Sigmoid colon (tissue), 7 donors: Measurements from ENCODE around the gene EFEMP2. TPM values are rescaled to one million over a fixed set of nuclear protein-coding genes. Genes with fewer than 3 reads are reported as not detected.
A peak's percentile ranks its signal among the peaks of the same experiment; 100 is the strongest.

Experiments used
- DNase-seq: peaks from one replicate; pipeline ENCODE4 v3.0.0-alpha.2; 2019
- H3K27ac ChIP-seq, 4 donors: fragments of 200-600 bp; sonication (generic); one replicate each; pipeline ENCODE4 v1.5.1; 2016 to 2019; ENCODE audit warnings: mild to moderate bottlenecking in 1 of 4
- H3K27me3 ChIP-seq, 3 donors: fragments of 200-600 bp; sonication (generic); one replicate each; pipeline ENCODE4 v1.5.1; 2019; ENCODE audit warnings: mild to moderate bottlenecking in 1 of 3
- H3K36me3 ChIP-seq, 4 donors: fragments of 200-600 bp; sonication (generic); one replicate each; pipeline ENCODE4 v1.5.1; 2016 to 2019
- H3K4me1 ChIP-seq, 4 donors: fragments of 200-600 bp; sonication (generic); one replicate each; pipeline ENCODE4 v1.5.1; 2017 to 2019
- H3K4me3 ChIP-seq, 4 donors: fragments of 200-600 bp; sonication (generic); one replicate each; pipeline ENCODE4 v1.5.1; 2017 to 2019; ENCODE audit warnings: mild to moderate bottlenecking in 2 of 4, moderate library complexity in 1 of 4
- H3K9me3 ChIP-seq, 4 donors: fragments of 200-600 bp in 3 of 4; sonication (generic) in 3 of 4; one replicate each; pipeline versions ENCODE4 v1.5.1 to v1.6.1; 2013 to 2019
- CTCF ChIP-seq, 4 experiments: fragments of 450-650 bp in 3 of 4; fragments of 200-600 bp in 1 of 4; IDR thresholded peaks; one replicate each; pipeline ENCODE4 v1.5.1; 2016 to 2019; ENCODE audit warnings: antibody characterized with exemption in 4 of 4, mild to moderate bottlenecking in 3 of 4, moderate library complexity in 2 of 4
- EP300 ChIP-seq, 4 donors: sonication (generic); formaldehyde crosslinking; IDR thresholded peaks; one replicate each; pipeline ENCODE4 v1.6.1; 2017; ENCODE audit warnings: antibody characterized with exemption in 4 of 4
- POLR2A ChIP-seq, 2 donors: fragments of 450-650 bp; IDR thresholded peaks; one replicate each; pipeline ENCODE4 v1.6.1; 2016; ENCODE audit warnings: antibody characterized with exemption in 2 of 2, mild to moderate bottlenecking in 2 of 2, moderate library complexity in 2 of 2
- POLR2AphosphoS5 ChIP-seq, 4 donors: sonication (generic); formaldehyde crosslinking; IDR thresholded peaks; one replicate each; pipeline ENCODE4 v1.6.1; 2017; ENCODE audit warnings: antibody characterized with exemption in 4 of 4
- WGBS, 2 donors: extraction: QIAGEN DNeasy Blood & Tissue Kit; methylation state at CpG; one replicate each; pipeline ENCODE4 v1.1.7; 2013; 5-methylcytosine and 5-hydroxymethylcytosine counted together
- intact Hi-C: fragments of 100-400 bp; cut with DNase I; formaldehyde crosslinking; loops from one replicate; pipeline ENCODE4 v1.15.1; 2023
- polyA plus RNA-seq, 3 donors: library from polyadenylated mRNA; stranded (reverse); fragments of 200-250 nt; gene quantifications; one replicate each; pipeline ENCODE4 v1.2.3, GENCODE V29; 2013
- total RNA-seq, 4 donors: library from RNA; depleted of rRNA; stranded (reverse); fragments of >200 nt; gene quantifications; one replicate each; pipeline ENCODE4 v1.1.0, GENCODE V29; 2016
- donor health status: healthy with polysubstance abuse.
- donor health status: Bipolar disorder and iron deficiency.
- donor health status: healthy.

The EFEMP2 gene
- total RNA-seq = 100 to 1,000 TPM in 2 of 4 donors, 10 to 100 TPM in 2; 71.7 to 120 (median 97.3) TPM
- 10 to 100 TPM in 2 of 3 donors, 1 to 10 TPM in 1; 8.6 to 24.0 (median 19.4) TPM for polyA plus RNA-seq

GRCh38 chr11:65872586-65873317, at the start of gene EFEMP2:
Gene EFEMP2, minus strand, starts transcription at chr11:65872800. Its CDS starts 446 bp downstream, at chr11:65872354.
- Histone ChIP-seq H3K9me3 (no peaks in the 10 kb centered on the region), H3K4me1 (peaks cover 0 to 47% (median 31%) of the 10 kb centered on the region in 4 donors), H3K36me3 (peaks cover 0 to 27% (median 8%) of the 10 kb centered on the region in 4 donors), H3K4me3 (peak within 1 kb of the TSS; percentile 45 to 81 (median 66)), H3K27ac (peak within 1 kb of the TSS; percentile 93 to 98 (median 96)), H3K27me3 (no peaks in the 10 kb centered on the region)
- peak; percentile 83 for DNase-seq
- TF ChIP-seq POLR2AphosphoS5 (IDR thresholded peaks at IDR 0.05) (peak in 1 of 4 donors; percentile 47), POLR2A (IDR thresholded peaks at IDR 0.05) (no peak)
- WGBS, 2 donors = 3 to 4% methylated on average over 69 of the region's 69 CpGs
- intact Hi-C loops = no loop called here

DNA sequence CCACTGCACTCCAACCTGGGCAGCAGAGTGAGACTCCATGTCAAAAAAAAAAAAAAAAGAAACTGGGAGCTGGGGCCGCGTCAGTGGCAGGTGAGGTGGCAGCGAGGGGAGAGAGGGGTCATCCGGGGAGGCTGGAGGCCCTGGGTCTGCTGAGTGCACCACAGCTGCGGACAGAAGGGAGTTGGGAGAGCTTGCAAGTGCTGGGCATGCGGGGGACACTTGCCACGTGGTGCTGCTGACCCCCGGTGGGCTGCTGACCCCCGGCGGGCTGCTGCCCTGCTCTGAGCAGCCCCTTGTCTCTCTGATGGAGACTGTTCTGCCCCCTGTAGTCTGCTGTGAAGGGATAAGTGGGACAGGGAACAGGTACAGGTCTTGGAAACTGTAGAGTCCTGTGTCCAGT, 49.3 kb upstream of the EFEMP2 start:
- H3K27ac ChIP-seq = no peak overlapping the region
- TF ChIP-seq POLR2A (IDR thresholded peaks at IDR 0.05) (no peak), POLR2AphosphoS5 (IDR thresholded peaks at IDR 0.05) (no peak), EP300 (IDR thresholded peaks at IDR 0.05) (no peak), CTCF (IDR thresholded peaks at IDR 0.05) (no peak)
- peaks cover 0 to 31% (median 28%) of the 10 kb centered on the region in 4 donors for H3K4me1 ChIP-seq
- H3K9me3 ChIP-seq = no peaks in the 10 kb centered on the region
- H3K27me3 ChIP-seq = no peaks in the 10 kb centered on the region
- DNase-seq = no peak
- 95% methylated on average over 10 of the region's 10 CpGs for WGBS, 2 donors
- H3K36me3 ChIP-seq = peaks cover 0 to 36% (median 6%) of the 10 kb centered on the region in 4 donors
- H3K4me3 ChIP-seq = no peak overlapping the region
- intact Hi-C loops = no loop called here

DNA sequence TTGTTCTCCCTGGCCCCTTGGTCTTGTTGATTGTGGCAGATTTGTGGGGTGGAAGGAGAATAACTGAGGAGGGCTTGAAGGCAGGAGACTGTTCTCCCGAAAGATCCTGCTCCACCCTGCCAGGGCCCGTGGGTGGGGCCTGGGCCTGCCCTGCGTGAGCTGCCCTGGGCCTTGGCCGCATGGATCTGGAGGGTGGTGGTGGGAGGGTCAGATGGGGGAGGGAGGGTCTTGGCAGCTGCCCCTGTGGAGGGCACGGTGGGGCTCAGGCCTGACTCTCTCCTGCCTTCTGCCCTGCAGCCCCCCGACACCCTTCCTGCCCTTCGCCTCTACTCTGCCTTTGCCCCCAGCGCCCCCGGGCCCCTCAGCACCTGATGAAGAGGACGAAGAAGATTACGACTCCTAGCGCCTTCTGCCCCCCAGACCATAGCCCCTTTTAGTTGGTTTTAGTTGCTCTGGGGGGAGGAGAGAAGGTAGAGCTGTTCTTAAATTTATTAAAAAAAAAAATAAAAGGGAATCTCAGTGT, 48.5 kb upstream of the EFEMP2 start:
- H3K4me3 ChIP-seq = peak overlapping the region in 1 of 4 donors; percentile 99
- peaks cover 0 to 39% (median 36%) of the 10 kb centered on the region in 4 donors for H3K4me1 ChIP-seq
- peaks cover 0 to 36% (median 6%) of the 10 kb centered on the region in 4 donors for H3K36me3 ChIP-seq
- intact Hi-C loops = no loop called here
- DNase-seq = no peak
- peak overlapping the region in 1 of 4 donors; percentile 86 for H3K27ac ChIP-seq
- 79 to 90% methylated on average over 12 of the region's 12 CpGs for WGBS, 2 donors
- no peaks in the 10 kb centered on the region for H3K27me3 ChIP-seq
- H3K9me3 ChIP-seq = no peaks in the 10 kb centered on the region
- TF ChIP-seq EP300 (IDR thresholded peaks at IDR 0.05) = no peak
- no peak for TF ChIP-seq CTCF (IDR thresholded peaks at IDR 0.05)
- no peak for TF ChIP-seq POLR2AphosphoS5 (IDR thresholded peaks at IDR 0.05)
- no peak for TF ChIP-seq POLR2A (IDR thresholded peaks at IDR 0.05)

DNA sequence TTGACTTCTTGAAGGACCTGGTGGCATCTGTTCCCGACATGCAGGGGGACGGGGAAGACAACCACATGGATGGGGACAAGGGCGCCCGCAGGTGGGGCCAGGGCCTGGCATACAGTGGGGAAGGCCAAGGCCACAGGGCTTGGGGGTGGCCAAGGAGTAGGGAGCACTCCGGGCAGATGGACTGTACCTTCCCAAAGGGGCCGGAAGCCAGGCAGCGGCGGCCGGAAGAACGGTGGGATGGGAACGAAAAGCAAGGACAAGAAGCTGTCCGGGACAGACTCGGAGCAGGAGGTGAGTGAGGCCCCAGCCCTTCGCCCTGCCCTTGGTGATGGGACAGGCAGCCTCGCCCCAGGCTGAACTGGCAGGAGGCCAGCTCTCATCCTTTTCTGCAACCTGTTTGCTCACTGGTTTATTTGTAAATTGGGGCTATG, 47.8 kb upstream of the EFEMP2 start:
- H3K9me3 ChIP-seq = no peaks in the 10 kb centered on the region
- peak overlapping the region; percentile 86 to 98 (median 90) for H3K27ac ChIP-seq
- DNase-seq = peak; percentile 74
- H3K27me3 ChIP-seq = no peaks in the 10 kb centered on the region
- WGBS, 2 donors = 29 to 63% methylated on average over 15 of the region's 15 CpGs
- peaks cover 0 to 46% (median 43%) of the 10 kb centered on the region in 4 donors for H3K4me1 ChIP-seq
- no peak for TF ChIP-seq POLR2AphosphoS5 (IDR thresholded peaks at IDR 0.05)
- no peak for TF ChIP-seq CTCF (IDR thresholded peaks at IDR 0.05)
- no peak for TF ChIP-seq POLR2A (IDR thresholded peaks at IDR 0.05)
- TF ChIP-seq EP300 (IDR thresholded peaks at IDR 0.05) = no peak
- peak overlapping the region; percentile 68 to 99 (median 92) for H3K4me3 ChIP-seq
- H3K36me3 ChIP-seq = peaks cover 0 to 36% (median 6%) of the 10 kb centered on the region in 4 donors
- intact Hi-C loops = no loop called here
